HCT116 (cell line): ENCODE data around the gene TMEM204. TPM values are rescaled to one million over a fixed set of nuclear protein-coding genes. Genes with fewer than 3 reads are reported as not detected.

Experiments
- ATAC-seq: fragments of 200-7000 bp; cut with Tn5 transposase; 2 replicates; pipeline ENCODE4 v1.9.1; 2020; ENCODE audit warnings: mild to moderate bottlenecking, moderate library complexity
- BruUV-seq: library from RNA; stranded (reverse); fragments of 400-500 nt; replicated peaks from 2 replicates; lab custom pipeline; 2021; lab: Mats Ljungman, UMichigan
- CTCF ChIA-PET: fragments of 300-600 bp; sonication (Branson Sonifier 250); formaldehyde crosslinking; loops from one replicate; lab custom pipeline; 2021; ENCODE audit warnings: antibody characterized with exemption; lab: Charles Lee
- POLR2A ChIA-PET: fragments of 300-600, 350-600 bp; sonication (Branson Sonifier 250); formaldehyde crosslinking; loops from one replicate; lab custom pipeline; 2021; ENCODE audit warnings: antibody characterized with exemption; lab: Charles Lee
- RAD21 ChIA-PET, 2 experiments: fragments of 300-600 bp; sonication (Branson Sonifier 250); formaldehyde crosslinking; loops; one replicate each; lab custom pipeline; 2023; ENCODE audit warnings: low total read pairs in 2 of 2; ENCODE audit not compliant: uncharacterized antibody in 2 of 2, unreplicated experiment in 2 of 2, low non-redundant PET in 1 of 2; lab: Charles Lee
- DNase-seq: peaks from one replicate; pipeline ENCODE4 v3.0.0-alpha.2; 2010; ENCODE audit warnings: low read depth, low spot score
- H2AFZ ChIP-seq: fragments of 200-600 bp; shearing (Covaris generic), sonication (generic); 2 replicates; pipeline ENCODE4 v1.6.1; 2017; ENCODE audit warnings: low read depth, mixed run types, mixed read lengths, antibody characterized with exemption, low read length; ENCODE audit not compliant: poor library complexity, severe bottlenecking
- H3K27ac ChIP-seq: 2 replicates; pipeline ENCODE4 v1.5.1; 2012; ENCODE audit warnings: low read depth, low read length
- H3K27me3 ChIP-seq: fragments of 200-600 bp; sonication (generic); 2 replicates; pipeline ENCODE4 v1.6.1; 2016; ENCODE audit warnings: mixed run types, low read length, mixed read lengths; ENCODE audit not compliant: insufficient read depth
- H3K36me3 ChIP-seq, 2 experiments: fragments of 200-500 bp in 1 of 2; fragments of 200-600 bp in 1 of 2; sonication (Bioruptor generic) in 1 of 2; sonication (generic) in 1 of 2; 2 replicates each; pipeline versions ENCODE4 v1.5.1 to v1.6.1; 2014 to 2016; ENCODE audit warnings: low read length in 2 of 2, inconsistent platforms in 1 of 2, mixed read lengths in 1 of 2, mixed run types in 1 of 2; ENCODE audit not compliant: insufficient read depth in 2 of 2, control insufficient read depth in 1 of 2
- H3K4me1 ChIP-seq, 2 experiments: fragments of 200-600 bp in 1 of 2; sonication (generic) in 1 of 2; 2 replicates each; pipeline versions ENCODE4 v1.5.1 to v1.6.1; 2012 to 2017; ENCODE audit warnings: low read length in 2 of 2, inconsistent platforms in 1 of 2, mild to moderate bottlenecking in 1 of 2, mixed read lengths in 1 of 2, mixed run types in 1 of 2, moderate library complexity in 1 of 2; ENCODE audit not compliant: insufficient read depth in 2 of 2, control insufficient read depth in 1 of 2
- H3K4me2 ChIP-seq: fragments of 200-600 bp; sonication (generic); 2 replicates; pipeline ENCODE4 v1.6.1; 2017; ENCODE audit warnings: mixed run types, low read length, mixed read lengths
- H3K4me3 ChIP-seq, 2 experiments: fragments of 200-600 bp in 1 of 2; sonication (generic) in 1 of 2; replicated peaks in 1 of 2; 2 replicates each; pipeline ENCODE4 v1.5.1; 2011 to 2016; ENCODE audit warnings: low read length in 2 of 2, control low read depth in 1 of 2, low read depth in 1 of 2, mild to moderate bottlenecking in 1 of 2, mixed read lengths in 1 of 2, mixed run types in 1 of 2
- H3K79me2 ChIP-seq: fragments of 200-600 bp; sonication (generic); 2 replicates; pipeline ENCODE4 v1.6.1; 2017; ENCODE audit warnings: mild to moderate bottlenecking, mixed run types, low read length, moderate library complexity, mixed read lengths; ENCODE audit not compliant: insufficient read depth
- H3K9ac ChIP-seq: fragments of 200-600 bp; sonication (generic); 2 replicates; pipeline ENCODE4 v1.6.1; 2016; ENCODE audit warnings: low read length, mixed read lengths
- H3K9me2 ChIP-seq: fragments of 200-600 bp; sonication (generic), shearing (Covaris generic); 2 replicates; pipeline ENCODE4 v1.6.1; 2017; ENCODE audit warnings: mixed run types, mild to moderate bottlenecking, moderate library complexity; ENCODE audit not compliant: insufficient read depth
- H3K9me3 ChIP-seq, 2 experiments: fragments of 200-500 bp in 1 of 2; fragments of 200-600 bp in 1 of 2; sonication (Bioruptor generic) in 1 of 2; sonication (generic) in 1 of 2; 2 replicates each; pipeline ENCODE4 v1.6.1; 2014 to 2017; ENCODE audit warnings: low read length in 2 of 2, mixed read lengths in 2 of 2, inconsistent platforms in 1 of 2, low read depth in 1 of 2, mild to moderate bottlenecking in 1 of 2, mixed run types in 1 of 2, moderate library complexity in 1 of 2; ENCODE audit not compliant: control insufficient read depth in 1 of 2, insufficient read depth in 1 of 2
- H4K20me1 ChIP-seq: fragments of 200-600 bp; sonication (generic), shearing (Covaris generic); 2 replicates; pipeline ENCODE4 v1.6.1; 2017; ENCODE audit warnings: mixed run types, mild to moderate bottlenecking, moderate library complexity; ENCODE audit not compliant: insufficient read depth
- CBX3 ChIP-seq: IDR thresholded peaks from 2 replicates; pipeline ENCODE4 v1.6.1; 2012; ENCODE audit warnings: low read depth
- EGR1 ChIP-seq: IDR thresholded peaks from 2 replicates; pipeline ENCODE4 v1.6.1; 2012; ENCODE audit warnings: low read depth
- ELF1 ChIP-seq: IDR thresholded peaks from 2 replicates; pipeline ENCODE4 v1.6.1; 2012; ENCODE audit warnings: low read depth, borderline replicate concordance
- EZH2 ChIP-seq: fragments of 200-600 bp; sonication (generic); IDR thresholded peaks from 2 replicates; pipeline ENCODE4 v1.6.1; 2017; ENCODE audit warnings: antibody characterized with exemption, mixed run types
- EZH2phosphoT487 ChIP-seq: fragments of 200-600 bp; IDR thresholded peaks from 2 replicates; pipeline ENCODE4 v1.6.1; 2018; ENCODE audit warnings: antibody characterized with exemption, borderline replicate concordance
- POLR2A ChIP-seq: IDR thresholded peaks from 2 replicates; pipeline ENCODE4 v1.7.0; 2011; ENCODE audit warnings: borderline replicate concordance; ENCODE audit not compliant: insufficient read depth, insufficient read length; ENCODE audit errors: extremely low read depth
- POLR2AphosphoS5 ChIP-seq: IDR thresholded peaks from 2 replicates; pipeline ENCODE4 v1.6.1; 2011; ENCODE audit warnings: mild to moderate bottlenecking, low read depth, low read length, moderate library complexity
- SRF ChIP-seq: IDR thresholded peaks from 2 replicates; pipeline ENCODE4 v1.6.1; 2012; ENCODE audit warnings: low read depth
- TCF7L2 ChIP-seq: IDR thresholded peaks from 2 replicates; pipeline ENCODE4 v1.7.0; 2011; ENCODE audit warnings: borderline replicate concordance, inconsistent platforms; ENCODE audit not compliant: insufficient read depth, insufficient read length; ENCODE audit errors: extremely low read depth
- YY1 ChIP-seq: IDR thresholded peaks from 2 replicates; pipeline ENCODE4 v1.6.1; 2011; ENCODE audit warnings: low read length, low read depth, moderate library complexity, mild to moderate bottlenecking; ENCODE audit not compliant: insufficient replicate concordance; ENCODE audit errors: extremely low read depth
- ZFX ChIP-seq: fragments of 450-650 bp; IDR thresholded peaks from 2 replicates; pipeline ENCODE4 v1.6.1; 2017
- ZNF274 ChIP-seq: fragments of 200-500 bp; sonication (Bioruptor generic); IDR thresholded peaks from 2 replicates; pipeline ENCODE4 v1.6.1; 2014; ENCODE audit warnings: mild to moderate bottlenecking, low read depth, low read length, inconsistent platforms
- intact Hi-C: fragments of 100-400 bp; cut with micrococcal nuclease; formaldehyde crosslinking; loops from 2 replicates; pipeline ENCODE4 v1.10.0; 2022
- total RNA-seq: library from RNA; stranded (reverse); gene quantifications from one replicate; pipeline ENCODE4 v1.2.1, GENCODE V29; 2021; ENCODE audit not compliant: unreplicated experiment
- TF ChIP-seq, protein P1 (sequence below): IDR thresholded peaks from 2 replicates; pipeline ENCODE4 v1.6.1; 2012; ENCODE audit warnings: low read depth
- TF ChIP-seq, protein P2 (sequence below): IDR thresholded peaks from 2 replicates; pipeline ENCODE4 v1.6.1; 2011; ENCODE audit warnings: mild to moderate bottlenecking, low read length, moderate library complexity; ENCODE audit not compliant: insufficient replicate concordance; ENCODE audit errors: extremely low read depth

TMEM204 gene
- total RNA-seq, 1 experiment from 2014 or later, result 0.22 TPM

DNA sequence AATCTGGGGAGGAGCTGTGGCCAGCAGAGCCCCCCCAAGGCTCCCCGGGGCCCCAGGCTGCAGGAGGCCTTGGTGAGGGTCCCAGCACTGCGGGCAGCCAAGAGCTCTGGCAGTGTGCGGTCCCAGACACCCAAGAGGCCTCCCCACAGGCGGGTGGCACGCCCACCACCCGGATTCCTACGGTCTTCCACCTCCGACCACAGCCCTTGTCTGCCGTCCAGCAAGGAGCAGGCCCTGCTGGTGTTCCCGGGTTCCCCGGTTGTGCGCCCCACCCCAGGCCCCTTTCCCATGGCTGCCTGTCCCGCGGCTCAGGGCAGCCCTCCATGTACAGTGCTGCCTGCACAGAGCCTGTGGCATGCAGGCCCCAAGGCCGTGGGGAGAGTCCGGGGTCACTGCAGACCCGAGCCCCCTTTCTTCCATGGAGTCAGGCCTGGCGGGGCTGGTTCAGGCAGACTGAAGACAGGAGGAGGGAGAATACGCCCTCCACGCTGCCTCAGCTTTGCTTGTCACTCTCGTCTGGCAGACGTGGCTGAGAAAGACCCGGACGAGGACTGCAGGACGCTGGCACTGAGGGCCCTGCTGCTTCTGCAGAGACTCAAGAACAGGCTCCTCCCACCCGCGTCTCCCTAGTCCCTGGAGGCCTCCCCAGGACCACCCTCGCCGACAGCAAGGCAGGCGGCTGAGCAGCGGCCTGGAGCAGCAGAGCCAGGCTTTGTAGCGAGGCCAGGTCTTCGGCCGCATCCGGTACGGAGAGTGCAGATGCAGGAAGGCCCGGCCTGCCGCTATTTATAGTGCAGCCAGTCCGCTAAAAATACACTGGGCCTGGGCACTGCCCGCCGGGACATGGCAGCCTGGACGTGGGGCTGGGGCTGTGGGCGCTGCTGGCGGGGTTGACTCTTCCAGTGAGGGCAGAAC is 23.9 kb upstream of the TMEM204 start:
- no peak overlapping the region for H3K4me2 ChIP-seq
- no peak overlapping the region for H3K9ac ChIP-seq
- DNase-seq (no peak), ATAC-seq (no peak)
- H3K4me1 ChIP-seq, result no peaks in the 10 kb centered on the region
- H4K20me1 ChIP-seq, result no peaks in the 10 kb centered on the region
- no peaks in the 10 kb centered on the region for H3K9me3 ChIP-seq
- no peaks in the 10 kb centered on the region for H3K9me2 ChIP-seq
- no peaks in the 10 kb centered on the region for H3K79me2 ChIP-seq
- no peak overlapping the region for H3K27ac ChIP-seq
- peaks cover 0 to 3% of the 10 kb centered on the region in 2 experiments; a peak in 1 of 4 replicates for H3K36me3 ChIP-seq
- POLR2A ChIA-PET, result no interaction called here
- BruUV-seq, result no TSS peak
- H2AFZ ChIP-seq, result no peak overlapping the region
- H3K27me3 ChIP-seq, result no peaks in the 10 kb centered on the region
- intact Hi-C loops, result no loop called here
- RAD21 ChIA-PET, result no interaction called here
- TF ChIP-seq SRF, result no peak
- H3K4me3 ChIP-seq, result no peak overlapping the region
- CTCF ChIA-PET, result no interaction called here

DNA sequence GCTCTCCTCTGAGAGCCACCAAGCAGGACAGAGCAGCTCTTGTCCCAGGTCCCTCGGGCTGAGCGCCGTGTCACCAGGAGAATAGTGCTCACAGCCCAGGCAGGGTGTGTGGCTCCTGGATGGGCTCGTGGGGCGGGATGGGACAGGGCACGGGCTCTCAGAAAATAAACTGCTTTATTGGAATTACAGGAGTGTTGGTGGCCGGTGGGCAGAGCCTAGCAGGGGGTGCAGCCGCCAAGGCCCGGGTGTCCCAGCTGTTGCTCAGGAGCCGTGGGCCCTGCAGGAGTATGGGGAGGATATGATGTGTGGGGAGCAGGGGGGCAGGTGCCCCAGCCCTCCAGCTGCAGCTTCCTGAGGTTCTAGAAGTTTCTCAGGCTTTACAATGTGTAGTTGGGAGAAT is 23.2 kb upstream of the TMEM204 start:
- no peak overlapping the region for H3K27ac ChIP-seq
- H3K36me3 ChIP-seq, result peaks cover 0 to 3% of the 10 kb centered on the region in 2 experiments; a peak in 1 of 4 replicates
- no peak overlapping the region for H2AFZ ChIP-seq
- H4K20me1 ChIP-seq, result no peaks in the 10 kb centered on the region
- no peaks in the 10 kb centered on the region for H3K4me1 ChIP-seq
- ChIA-PET RAD21 (no interaction called here), CTCF (no interaction called here), POLR2A (no interaction called here)
- no peaks in the 10 kb centered on the region for H3K9me2 ChIP-seq
- H3K4me2 ChIP-seq, result no peak overlapping the region
- no TSS peak for BruUV-seq
- no peak overlapping the region for H3K4me3 ChIP-seq
- no peaks in the 10 kb centered on the region for H3K27me3 ChIP-seq
- H3K79me2 ChIP-seq, result no peaks in the 10 kb centered on the region
- intact Hi-C loops, result no loop called here
- no peak overlapping the region for H3K9ac ChIP-seq
- H3K9me3 ChIP-seq, result no peaks in the 10 kb centered on the region
- DNase-seq, result no peak
- ATAC-seq, result no peak
- TF ChIP-seq ZFX, result no peak
- TF ChIP-seq EGR1, result no peak
- no peak for TF ChIP-seq POLR2A
- TF ChIP-seq, protein P1, sequence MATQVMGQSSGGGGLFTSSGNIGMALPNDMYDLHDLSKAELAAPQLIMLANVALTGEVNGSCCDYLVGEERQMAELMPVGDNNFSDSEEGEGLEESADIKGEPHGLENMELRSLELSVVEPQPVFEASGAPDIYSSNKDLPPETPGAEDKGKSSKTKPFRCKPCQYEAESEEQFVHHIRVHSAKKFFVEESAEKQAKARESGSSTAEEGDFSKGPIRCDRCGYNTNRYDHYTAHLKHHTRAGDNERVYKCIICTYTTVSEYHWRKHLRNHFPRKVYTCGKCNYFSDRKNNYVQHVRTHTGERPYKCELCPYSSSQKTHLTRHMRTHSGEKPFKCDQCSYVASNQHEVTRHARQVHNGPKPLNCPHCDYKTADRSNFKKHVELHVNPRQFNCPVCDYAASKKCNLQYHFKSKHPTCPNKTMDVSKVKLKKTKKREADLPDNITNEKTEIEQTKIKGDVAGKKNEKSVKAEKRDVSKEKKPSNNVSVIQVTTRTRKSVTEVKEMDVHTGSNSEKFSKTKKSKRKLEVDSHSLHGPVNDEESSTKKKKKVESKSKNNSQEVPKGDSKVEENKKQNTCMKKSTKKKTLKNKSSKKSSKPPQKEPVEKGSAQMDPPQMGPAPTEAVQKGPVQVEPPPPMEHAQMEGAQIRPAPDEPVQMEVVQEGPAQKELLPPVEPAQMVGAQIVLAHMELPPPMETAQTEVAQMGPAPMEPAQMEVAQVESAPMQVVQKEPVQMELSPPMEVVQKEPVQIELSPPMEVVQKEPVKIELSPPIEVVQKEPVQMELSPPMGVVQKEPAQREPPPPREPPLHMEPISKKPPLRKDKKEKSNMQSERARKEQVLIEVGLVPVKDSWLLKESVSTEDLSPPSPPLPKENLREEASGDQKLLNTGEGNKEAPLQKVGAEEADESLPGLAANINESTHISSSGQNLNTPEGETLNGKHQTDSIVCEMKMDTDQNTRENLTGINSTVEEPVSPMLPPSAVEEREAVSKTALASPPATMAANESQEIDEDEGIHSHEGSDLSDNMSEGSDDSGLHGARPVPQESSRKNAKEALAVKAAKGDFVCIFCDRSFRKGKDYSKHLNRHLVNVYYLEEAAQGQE, result no peak
- TF ChIP-seq EZH2, result no peak
- no peak for TF ChIP-seq YY1
- no peak for TF ChIP-seq TCF7L2
- no peak for TF ChIP-seq SRF
- no peak for TF ChIP-seq CBX3
- TF ChIP-seq, protein P2, sequence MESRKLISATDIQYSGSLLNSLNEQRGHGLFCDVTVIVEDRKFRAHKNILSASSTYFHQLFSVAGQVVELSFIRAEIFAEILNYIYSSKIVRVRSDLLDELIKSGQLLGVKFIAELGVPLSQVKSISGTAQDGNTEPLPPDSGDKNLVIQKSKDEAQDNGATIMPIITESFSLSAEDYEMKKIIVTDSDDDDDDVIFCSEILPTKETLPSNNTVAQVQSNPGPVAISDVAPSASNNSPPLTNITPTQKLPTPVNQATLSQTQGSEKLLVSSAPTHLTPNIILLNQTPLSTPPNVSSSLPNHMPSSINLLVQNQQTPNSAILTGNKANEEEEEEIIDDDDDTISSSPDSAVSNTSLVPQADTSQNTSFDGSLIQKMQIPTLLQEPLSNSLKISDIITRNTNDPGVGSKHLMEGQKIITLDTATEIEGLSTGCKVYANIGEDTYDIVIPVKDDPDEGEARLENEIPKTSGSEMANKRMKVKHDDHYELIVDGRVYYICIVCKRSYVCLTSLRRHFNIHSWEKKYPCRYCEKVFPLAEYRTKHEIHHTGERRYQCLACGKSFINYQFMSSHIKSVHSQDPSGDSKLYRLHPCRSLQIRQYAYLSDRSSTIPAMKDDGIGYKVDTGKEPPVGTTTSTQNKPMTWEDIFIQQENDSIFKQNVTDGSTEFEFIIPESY, result no peak
- TF ChIP-seq POLR2AphosphoS5, result no peak
- TF ChIP-seq ZNF274, result no peak
- no peak for TF ChIP-seq EZH2phosphoT487
- no peak for TF ChIP-seq ELF1
